Osteoblast (primary cell): ENCODE data around the gene INSC. TPM values are rescaled to one million over a fixed set of nuclear protein-coding genes. Genes with fewer than 3 reads are reported as not detected.

Source experiments
- DNase-seq: peaks from one replicate; pipeline ENCODE4 v3.0.0; 2011; ENCODE audit warnings: low spot score, mixed read lengths; ENCODE audit not compliant: insufficient read length; ENCODE audit errors: missing footprints
- H2AFZ ChIP-seq: 2 replicates; pipeline ENCODE4 v1.6.0; 2011; ENCODE audit warnings: mild to moderate bottlenecking, low read length
- H3K27ac ChIP-seq: 2 replicates; pipeline ENCODE4 v1.5.1; 2011; ENCODE audit warnings: mild to moderate bottlenecking, low read depth, low read length, moderate library complexity
- H3K27me3 ChIP-seq: 2 replicates; pipeline ENCODE4 v1.6.0; 2012; ENCODE audit warnings: mild to moderate bottlenecking, control low read depth, inconsistent platforms, low read length, moderate library complexity; ENCODE audit not compliant: insufficient read depth
- H3K36me3 ChIP-seq: 2 replicates; pipeline ENCODE4 v1.5.1; 2011; ENCODE audit warnings: mild to moderate bottlenecking, low read length, control low read depth, moderate library complexity; ENCODE audit not compliant: insufficient read depth
- H3K4me1 ChIP-seq: 2 replicates; pipeline ENCODE4 v1.5.1; 2011; ENCODE audit warnings: mild to moderate bottlenecking, low read length, control low read depth, moderate library complexity; ENCODE audit not compliant: insufficient read depth
- H3K4me2 ChIP-seq: 2 replicates; pipeline ENCODE4 v1.6.0; 2011; ENCODE audit warnings: mild to moderate bottlenecking, low read length; ENCODE audit not compliant: insufficient read depth
- H3K4me3 ChIP-seq: fragments of 200-600 bp; sonication (generic); 3 replicates; pipeline ENCODE4 v1.5.1; 2012; ENCODE audit warnings: mild to moderate bottlenecking, low read length, inconsistent platforms; ENCODE audit not compliant: insufficient read depth
- H3K79me2 ChIP-seq: 2 replicates; pipeline ENCODE4 v1.6.0; 2012; ENCODE audit warnings: mild to moderate bottlenecking, low read length, control low read depth, inconsistent platforms; ENCODE audit not compliant: insufficient read depth
- H3K9me3 ChIP-seq: 2 replicates; pipeline ENCODE4 v1.5.1; 2011; ENCODE audit warnings: low read depth, low read length, control low read depth
- H4K20me1 ChIP-seq: 2 replicates; pipeline ENCODE4 v1.6.0; 2012; ENCODE audit warnings: mild to moderate bottlenecking, low read length, control low read depth; ENCODE audit not compliant: insufficient read depth
- CTCF ChIP-seq: IDR thresholded peaks from 2 replicates; pipeline ENCODE4 v1.5.1; 2011; ENCODE audit warnings: mild to moderate bottlenecking, low read depth, low read length, moderate library complexity; ENCODE audit errors: extremely low read depth
- total RNA-seq: library from RNA; depleted of rRNA; stranded (reverse); fragments of >200 nt; gene quantifications from 2 replicates; pipeline ENCODE4 v1.2.3, GENCODE V29; 2012

Gene INSC
- total RNA-seq, 1 donor = 0.72 TPM

GRCh38 chr11:15268598-15268997 lies 153.9 kb downstream of the INSC start:
- Histone ChIP-seq H3K4me1 (no peaks in the 10 kb centered on the region), H3K9me3 (no peaks in the 10 kb centered on the region), H3K4me2 (no peak overlapping the region), H3K4me3 (no peak overlapping the region), H4K20me1 (no peaks in the 10 kb centered on the region), H3K36me3 (no peaks in the 10 kb centered on the region), H3K27ac (no peak overlapping the region), H3K79me2 (no peaks in the 10 kb centered on the region), H3K27me3 (no peaks in the 10 kb centered on the region), H2AFZ (no peak overlapping the region)
- DNase-seq = no peak
- TF ChIP-seq CTCF = no peak

GRCh38 chr11:15275141-15275540 lies 160.4 kb downstream of the INSC start:
- Histone ChIP-seq H3K4me1 (peaks cover 12% of the 10 kb centered on the region), H3K27ac (no peak overlapping the region), H3K4me3 (no peak overlapping the region), H3K36me3 (no peaks in the 10 kb centered on the region), H4K20me1 (no peaks in the 10 kb centered on the region), H3K9me3 (no peaks in the 10 kb centered on the region), H2AFZ (no peak overlapping the region), H3K27me3 (no peaks in the 10 kb centered on the region), H3K79me2 (no peaks in the 10 kb centered on the region), H3K4me2 (no peak overlapping the region)
- TF ChIP-seq CTCF = no peak
- DNase-seq = no peak

- no peak overlapping the region for H2AFZ ChIP-seq
- H3K36me3 ChIP-seq = no peaks in the 10 kb centered on the region
- H3K27ac ChIP-seq = no peak overlapping the region
- TF ChIP-seq CTCF = peak; percentile 32
- H3K4me1 ChIP-seq = peaks cover 12% of the 10 kb centered on the region
- no peak overlapping the region for H3K4me2 ChIP-seq
- H3K79me2 ChIP-seq = no peaks in the 10 kb centered on the region
- no peaks in the 10 kb centered on the region for H4K20me1 ChIP-seq
- H3K4me3 ChIP-seq = no peak overlapping the region
- H3K9me3 ChIP-seq = no peaks in the 10 kb centered on the region
- no peak for DNase-seq
- no peaks in the 10 kb centered on the region for H3K27me3 ChIP-seq
Measured at GRCh38 chr11:15276621-15277020, 161.9 kb downstream of the INSC start.

GRCh38 chr11:15278128-15278527 lies 163.4 kb downstream of the INSC start:
- H3K27me3 ChIP-seq = no peaks in the 10 kb centered on the region

More at GRCh38 chr11:15278128-15278527, 163.4 kb downstream of the INSC start:
- DNase-seq = peak; percentile 46
- TF ChIP-seq CTCF = no peak
- Histone ChIP-seq H3K27ac (no peak overlapping the region), H3K4me3 (no peak overlapping the region), H3K4me2 (no peak overlapping the region), H4K20me1 (no peaks in the 10 kb centered on the region), H3K9me3 (no peaks in the 10 kb centered on the region), H3K79me2 (no peaks in the 10 kb centered on the region), H3K36me3 (no peaks in the 10 kb centered on the region), H2AFZ (no peak overlapping the region), H3K4me1 (peaks cover 12% of the 10 kb centered on the region)
